Activated CD4-positive, alpha-beta T cell treated with anti-CD3 and anti-CD28 coated beads, Interleukin-2, Interleukin-6, amounts not matched to agents 100 ng/mL and 50 ng/mL, durations not matched to agents 16 hours and 8 hours (primary cell): ENCODE results near the gene PSRC1.
"Not testable (repeated sequence)": the region's sequence is repeated elsewhere in the genome, so short reads cannot be mapped to it uniquely, and the experiment has no call there.

Experiments used
- DNase-seq: peaks from one replicate; pipeline ENCODE4 v3.0.0-alpha.2; 2020

Gene PSRC1

DNA sequence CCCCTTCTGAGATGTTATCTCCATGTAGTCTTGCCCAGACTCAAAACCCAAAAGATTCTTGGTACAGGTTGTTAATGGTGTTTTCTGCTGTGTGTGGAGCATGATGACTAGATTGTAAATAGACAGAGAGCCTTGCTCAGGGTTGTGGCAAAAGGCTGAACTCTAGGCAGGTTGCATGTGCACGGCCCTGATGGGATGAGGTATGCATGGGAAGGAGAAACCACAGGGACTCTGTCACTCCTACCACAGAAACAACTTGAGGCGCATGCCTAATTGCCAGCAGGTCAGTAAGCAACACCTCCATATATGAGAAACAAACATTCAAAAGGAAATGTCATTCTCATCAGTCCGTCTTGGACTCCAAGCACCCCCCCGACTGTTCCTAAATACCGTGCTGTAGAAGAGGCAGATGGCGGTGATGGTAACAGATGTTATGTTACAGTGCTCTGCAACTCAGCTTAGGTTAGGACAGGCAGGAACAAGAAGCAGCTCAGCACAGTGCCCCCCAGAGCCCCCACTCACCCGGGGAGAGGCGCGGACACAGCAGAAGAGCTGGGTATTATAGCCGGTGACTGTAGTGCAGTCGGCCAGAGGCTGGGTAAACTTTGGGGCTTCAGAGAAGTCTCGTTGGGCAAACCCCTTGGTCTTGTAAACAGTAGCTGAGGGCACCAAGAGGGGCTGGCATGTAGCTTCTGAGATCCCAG, 12.9 kb upstream of the PSRC1 start:
- DNase-seq: no peak

DNA sequence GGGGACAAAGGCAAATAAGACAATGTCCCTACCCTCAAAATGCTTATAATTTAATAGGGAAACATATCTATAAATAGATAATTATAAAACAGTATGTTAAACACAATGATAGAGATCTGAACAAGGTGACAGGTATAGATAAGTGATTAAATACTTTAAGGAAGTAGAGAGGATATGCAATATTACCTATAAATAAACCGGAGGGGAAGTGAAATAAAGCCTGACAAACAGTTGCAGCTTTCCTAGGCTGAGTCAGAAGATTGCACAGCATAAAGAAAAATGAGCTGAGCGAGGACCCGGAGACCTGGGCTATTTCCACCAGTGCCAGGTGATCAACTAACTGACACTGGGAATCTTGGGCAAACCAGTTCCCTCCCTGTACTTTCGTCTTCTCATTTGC, 11.5 kb upstream of the PSRC1 start:
- DNase-seq: no peak

DNA sequence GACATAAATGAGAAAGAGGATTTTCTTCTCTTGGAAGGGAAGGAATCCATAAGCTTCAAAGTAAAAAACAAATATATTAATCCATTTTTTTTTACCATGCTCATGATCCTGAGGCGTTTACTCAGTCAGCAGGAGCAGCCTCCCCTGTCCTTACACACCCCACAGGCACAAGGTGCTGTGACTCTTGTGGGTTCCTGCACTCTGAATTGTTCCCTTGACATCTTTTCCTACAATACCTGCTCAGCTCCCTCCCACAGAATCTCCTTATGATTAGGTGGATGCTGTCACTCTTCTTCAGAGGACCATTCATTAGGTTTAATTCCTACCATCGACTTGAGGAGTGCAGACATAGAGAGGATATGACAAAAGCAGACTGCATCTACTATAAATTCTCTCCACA, 10.1 kb upstream of the PSRC1 start:
- DNase-seq: no peak

- no peak for DNase-seq
These were observed 9.4 kb upstream of the PSRC1 start for GRCh38 chr1:109292364-109292763.

DNA sequence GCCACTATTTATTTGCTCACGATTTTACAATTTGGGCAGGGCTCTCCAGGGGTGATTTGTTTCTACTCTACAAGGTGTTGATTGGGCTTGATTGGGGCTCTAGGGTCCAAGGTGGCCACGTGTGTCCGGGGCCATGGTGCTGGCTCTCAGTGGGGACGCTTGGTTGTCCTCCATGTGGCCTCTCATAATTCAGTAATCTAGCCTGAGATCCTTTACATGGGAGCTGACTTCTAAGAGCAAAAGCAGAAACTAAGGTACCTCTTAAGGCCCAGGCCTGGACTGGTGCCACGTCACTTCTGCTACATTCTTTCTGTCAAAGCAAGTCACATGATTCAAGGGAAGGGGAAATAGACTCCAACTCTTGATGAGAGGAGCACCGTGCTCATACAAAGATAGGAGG, 8.1 kb upstream of the PSRC1 start:
- no peak for DNase-seq

- DNase-seq: no peak
These were observed 7.2 kb upstream of the PSRC1 start for GRCh38 chr1:109290137-109290536.

GRCh38 chr1:109286762-109287161, 3.8 kb upstream of the PSRC1 start:
- DNase-seq: not testable (repeated sequence)

- no peak for DNase-seq
These were observed 1.0 kb upstream of the PSRC1 start for GRCh38 chr1:109283748-109284600.

DNA sequence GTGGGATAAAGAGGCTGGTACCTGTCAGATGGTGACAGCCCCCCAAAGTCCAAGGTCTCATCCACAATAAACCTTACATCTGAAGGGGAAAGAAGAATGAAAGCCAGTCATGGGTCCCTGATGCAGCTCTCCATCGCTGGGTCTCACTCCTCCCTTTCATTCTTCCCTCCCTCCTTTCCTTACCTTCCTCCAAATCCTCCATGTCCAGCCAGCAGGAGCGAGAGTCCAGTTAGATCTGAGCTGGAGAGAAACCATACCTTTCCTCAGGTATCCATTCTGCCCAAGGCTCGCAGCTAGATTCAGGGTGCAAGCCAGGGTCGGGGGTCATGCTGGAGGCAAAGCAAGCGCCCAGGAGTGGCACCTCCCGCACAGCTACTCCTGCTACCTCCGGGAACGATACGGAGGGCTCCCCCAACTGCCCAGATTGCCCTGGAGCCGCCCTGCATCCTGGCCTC, 421 bp downstream of the PSRC1 start:
- DNase-seq: no peak

DNA sequence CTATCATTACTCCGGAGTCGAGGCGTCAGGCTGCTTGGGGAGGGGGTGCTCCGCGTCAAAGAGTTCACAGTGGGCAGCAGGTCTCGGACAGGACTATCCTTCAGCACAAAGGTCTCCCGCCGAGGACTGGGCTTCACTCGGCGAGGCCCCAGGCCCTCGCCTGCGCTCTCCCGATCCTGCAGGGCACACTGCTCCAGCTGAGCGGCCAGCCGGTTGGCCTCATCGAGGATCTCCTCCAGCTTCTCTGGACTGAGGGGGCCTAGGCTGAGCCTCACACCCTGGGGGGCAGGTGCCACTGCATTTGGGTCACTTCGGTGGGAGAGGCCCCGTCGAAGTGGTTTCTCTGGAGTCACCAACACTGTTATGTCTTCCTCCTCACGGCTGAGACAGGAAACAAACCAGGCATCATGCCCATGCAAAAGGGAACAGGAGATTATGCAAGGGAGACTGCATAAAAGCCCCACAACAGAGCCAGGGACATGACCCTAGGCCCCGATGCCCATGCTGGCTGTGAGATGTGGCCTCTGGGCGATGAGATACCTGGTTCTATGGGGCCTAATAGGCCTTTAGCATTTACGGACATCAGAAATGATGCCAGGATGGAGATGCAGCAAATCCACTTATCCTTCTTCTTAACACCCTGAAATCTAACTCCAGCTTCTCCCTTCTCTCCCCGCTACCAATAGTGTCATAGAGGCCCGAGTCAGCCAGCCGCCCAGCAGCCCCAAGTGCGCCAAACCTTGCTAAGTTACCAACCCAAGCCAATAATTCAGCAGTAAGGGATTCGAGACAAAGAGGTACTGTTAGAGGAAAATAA, 1.1 kb downstream of the PSRC1 start:
- no peak for DNase-seq

DNA sequence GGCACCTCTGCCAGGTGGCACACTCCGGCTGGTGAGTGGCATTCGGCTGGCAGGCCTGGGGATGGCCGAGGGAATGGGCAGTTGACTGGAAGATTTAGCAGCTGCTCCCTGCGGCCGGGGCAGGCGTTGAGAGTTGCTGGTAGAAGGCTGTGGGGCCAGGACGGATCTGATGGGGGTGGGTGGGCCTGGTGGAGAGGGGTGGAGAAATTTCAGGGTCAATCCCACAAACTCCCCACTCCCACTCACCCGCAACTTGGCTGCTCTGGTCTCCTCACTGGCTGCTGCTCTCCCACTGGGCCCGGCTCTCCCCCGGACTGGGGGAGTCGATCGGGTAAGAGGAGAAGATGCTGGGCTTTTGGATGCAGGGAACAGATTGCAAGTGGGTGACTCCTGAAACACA, 2.1 kb downstream of the PSRC1 start:
- no peak for DNase-seq

DNA sequence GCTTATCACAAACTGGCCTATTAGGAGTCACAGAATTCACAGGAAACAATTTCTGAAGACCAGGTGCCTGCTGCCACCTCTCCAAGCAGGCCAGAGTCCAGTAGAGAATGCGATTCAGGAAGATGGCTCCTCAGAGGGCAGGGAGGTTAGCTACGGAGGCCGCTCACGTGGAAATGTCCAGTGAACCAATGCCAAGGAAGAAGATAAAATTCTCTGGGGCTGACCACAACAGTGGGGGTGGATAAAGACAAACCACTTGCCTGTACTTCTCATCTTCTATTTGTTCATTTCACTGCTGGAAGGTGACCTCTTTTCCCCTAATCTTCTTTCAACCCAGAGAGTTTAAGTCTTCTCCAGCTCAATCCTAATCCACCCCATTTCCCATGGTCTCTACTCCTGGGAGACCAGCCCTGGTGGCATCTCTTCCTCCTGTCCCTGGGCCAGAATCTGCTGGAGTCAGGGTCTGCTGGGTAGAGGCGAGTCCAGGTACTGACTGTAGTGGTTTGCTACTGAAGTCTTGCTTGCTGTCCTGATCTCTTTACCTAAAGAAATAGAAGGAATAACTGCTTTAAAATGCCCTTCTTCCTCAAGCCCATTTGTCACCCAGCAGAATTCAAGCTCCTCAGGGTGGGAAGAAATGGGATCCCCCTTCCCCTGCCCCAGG, 3.2 kb downstream of the PSRC1 start:
- no peak for DNase-seq

DNA sequence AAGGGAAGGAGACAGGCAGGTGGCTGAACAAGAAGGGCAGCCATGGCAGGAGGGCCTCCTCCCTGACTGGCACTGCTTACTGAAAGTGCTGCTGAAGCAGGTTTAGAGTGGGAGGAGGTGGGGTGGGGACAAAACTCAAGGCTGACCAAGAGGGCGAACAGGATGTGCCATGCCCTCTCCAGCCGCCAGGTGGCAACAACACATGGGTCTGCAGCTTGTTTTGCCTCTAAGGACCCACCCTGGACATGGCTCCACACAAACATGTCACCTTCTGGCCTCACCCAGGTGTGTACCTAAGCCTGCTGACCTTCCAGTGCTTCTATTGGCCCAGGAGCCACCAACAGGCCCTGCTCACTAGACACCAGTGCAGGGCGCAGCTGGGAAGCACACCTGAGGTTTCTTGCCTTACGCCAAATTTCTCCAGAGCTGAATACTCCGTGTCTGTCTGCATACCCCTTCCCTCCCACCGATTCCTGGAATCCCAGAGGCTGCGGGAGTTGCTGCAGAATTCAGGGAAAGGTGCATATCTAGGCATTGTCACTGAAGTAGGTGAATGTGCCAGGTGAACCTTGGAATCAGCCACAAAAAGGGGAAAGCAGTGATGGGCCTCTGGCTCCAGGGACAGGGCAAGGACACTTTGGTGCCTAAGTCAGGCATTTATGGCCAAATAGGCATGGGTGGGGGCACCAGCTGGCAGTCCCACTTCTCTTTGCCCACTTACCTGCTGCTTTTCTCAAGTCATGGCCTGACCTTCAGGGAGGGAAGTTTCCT, 5.3 kb downstream of the PSRC1 start:
- DNase-seq: peak; percentile 79

- no peak for DNase-seq
These were observed 7.1 kb downstream of the PSRC1 start for GRCh38 chr1:109275706-109276345.

GRCh38 chr1:109274533-109275476, 8.1 kb downstream of the PSRC1 start:
- no peak for DNase-seq

GRCh38 chr1:109273570-109274288, 9.2 kb downstream of the PSRC1 start:
- DNase-seq: no peak

- DNase-seq: no peak
These were observed 10.0 kb downstream of the PSRC1 start for GRCh38 chr1:109272831-109273547.

DNA sequence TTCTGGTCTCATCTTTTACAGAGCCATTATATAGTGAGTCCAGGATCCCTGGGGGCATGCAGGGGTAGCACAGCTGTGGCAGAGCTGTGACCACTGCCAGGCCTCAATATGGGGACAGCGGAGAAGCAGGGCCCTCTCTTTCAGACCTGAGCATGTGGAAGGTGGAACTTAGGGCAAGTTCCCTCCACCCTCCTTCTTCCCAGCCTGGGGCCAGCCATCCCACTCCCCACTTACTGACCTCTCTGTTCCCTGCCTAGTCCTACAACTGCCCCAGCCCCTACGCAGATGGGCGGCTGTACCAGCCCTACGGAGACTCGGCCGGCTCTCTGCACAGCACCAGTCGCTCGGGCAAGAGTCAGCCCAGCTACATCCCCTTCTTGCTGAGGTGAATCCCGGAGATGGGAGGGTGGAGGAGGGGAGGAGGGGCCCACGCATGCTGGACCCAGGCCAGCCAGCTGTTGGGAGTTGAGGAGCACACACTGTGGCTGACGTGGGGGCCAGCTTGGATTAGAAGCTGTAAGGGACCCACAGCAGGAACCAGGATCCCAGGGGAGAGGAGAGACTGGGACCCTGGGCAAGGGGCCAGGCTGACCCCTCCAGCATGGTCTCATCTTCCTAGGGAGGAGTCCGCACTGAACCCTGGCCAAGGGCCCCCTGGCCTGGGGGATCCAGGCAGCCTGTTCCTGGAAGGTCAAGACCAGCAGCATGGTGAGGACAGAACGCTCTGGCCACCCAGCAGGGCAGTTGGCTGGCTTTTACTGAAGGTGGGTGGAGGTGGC, 10.7 kb downstream of the PSRC1 start:
- no peak for DNase-seq
